Measurements from ENCODE around the gene DPYD. TPM values are rescaled to one million over a fixed set of nuclear protein-coding genes. Genes with fewer than 3 reads are reported as not detected.

DPYD gene
- polyA plus RNA-seq, 4 donors, result 11.9 to 31.8 (median 26.0) TPM

DNA sequence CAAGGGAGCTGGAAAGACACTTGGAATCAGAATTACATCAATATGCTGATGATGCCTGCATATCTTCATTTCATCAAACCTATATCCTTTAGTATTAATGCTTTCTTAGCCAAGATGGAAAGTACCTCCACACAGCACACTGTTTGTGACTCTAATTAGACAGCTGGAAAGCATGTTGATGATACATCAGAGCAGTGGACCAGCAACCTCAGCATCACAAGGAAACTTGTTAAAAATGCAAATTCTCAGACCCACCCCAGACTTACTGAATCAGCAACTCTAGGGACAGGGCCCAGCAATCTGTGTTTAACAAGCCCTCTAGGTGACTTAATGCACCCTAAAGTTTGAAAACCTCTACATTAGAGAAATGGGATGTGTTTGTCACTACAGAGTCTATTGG is 332.1 kb downstream of the DPYD start:
- H3K4me3 ChIP-seq (ENCODE audit: low read depth in 1 of 3, low read length in 3 of 3), result no peak overlapping the region
- DNase-seq, result no peak
- no peak for FAIRE-seq
- H3K27me3 ChIP-seq (ENCODE audit: control insufficient read depth in 3 of 3, insufficient read depth in 3 of 3, low read length in 3 of 3), result no peaks in the 10 kb centered on the region
- no peaks in the 10 kb centered on the region for H3K4me1 ChIP-seq (ENCODE audit: control insufficient read depth in 3 of 3, insufficient read depth in 2 of 3, low read depth in 1 of 3, low read length in 2 of 3)
- no peaks in the 10 kb centered on the region for H3K9me3 ChIP-seq (ENCODE audit: control insufficient read depth in 2 of 2, insufficient read depth in 1 of 2, low read depth in 1 of 2, low read length in 1 of 2)
- no peak overlapping the region for H3K27ac ChIP-seq (ENCODE audit: low read depth in 1 of 3, low read length in 2 of 3)
- peaks cover 0 to 3% (median 2%) of the 10 kb centered on the region in 3 donors for H3K36me3 ChIP-seq (ENCODE audit: control insufficient read depth in 3 of 3, insufficient read depth in 2 of 3, low read depth in 1 of 3, low read length in 3 of 3)

DNA sequence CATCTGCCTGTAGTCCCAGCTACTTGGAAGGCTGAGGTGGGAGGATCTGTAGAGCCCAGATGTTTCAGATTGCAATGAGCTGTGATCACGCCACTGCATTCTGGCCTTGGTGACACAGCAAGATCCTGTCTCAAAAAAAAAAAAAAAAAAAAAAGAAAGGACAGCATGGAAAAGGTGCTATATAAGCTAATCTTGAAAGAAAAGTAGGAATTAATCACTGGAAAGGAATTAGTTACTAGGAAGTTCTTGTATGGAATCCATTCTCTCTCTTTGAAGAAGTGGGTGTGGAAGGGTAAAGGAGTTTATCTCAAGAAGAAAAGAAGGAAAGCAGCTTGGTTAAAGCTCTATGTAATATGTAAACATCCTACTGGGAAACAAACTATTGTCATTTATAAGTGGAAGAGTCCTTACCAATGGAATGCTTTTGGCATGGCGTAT is 339.2 kb downstream of the DPYD start:
- WGBS, 3 donors, result 93 to 94% (median 93%) methylated on average over 2 of the region's 2 CpGs
- H3K36me3 ChIP-seq (ENCODE audit: control insufficient read depth in 3 of 3, insufficient read depth in 2 of 3, low read depth in 1 of 3, low read length in 3 of 3), result peaks cover 0 to 4% (median 2%) of the 10 kb centered on the region in 3 donors
- no peaks in the 10 kb centered on the region for H3K27me3 ChIP-seq (ENCODE audit: control insufficient read depth in 3 of 3, insufficient read depth in 3 of 3, low read length in 3 of 3)
- no peak for DNase-seq
- peaks cover 0 to 4% (median 0%) of the 10 kb centered on the region in 3 donors for H3K4me1 ChIP-seq (ENCODE audit: control insufficient read depth in 3 of 3, insufficient read depth in 2 of 3, low read depth in 1 of 3, low read length in 2 of 3)
- H3K4me3 ChIP-seq (ENCODE audit: low read depth in 1 of 3, low read length in 3 of 3), result no peak overlapping the region
- no peak for FAIRE-seq
- H3K27ac ChIP-seq (ENCODE audit: low read depth in 1 of 3, low read length in 2 of 3), result no peak overlapping the region
- H3K9me3 ChIP-seq (ENCODE audit: control insufficient read depth in 2 of 2, insufficient read depth in 1 of 2, low read depth in 1 of 2, low read length in 1 of 2), result no peaks in the 10 kb centered on the region

- Histone ChIP-seq H3K9me3 (ENCODE audit: control insufficient read depth in 2 of 2, insufficient read depth in 1 of 2, low read depth in 1 of 2, low read length in 1 of 2) (no peaks in the 10 kb centered on the region), H3K27ac (ENCODE audit: low read depth in 1 of 3, low read length in 2 of 3) (no peak overlapping the region), H3K4me3 (ENCODE audit: low read depth in 1 of 3, low read length in 3 of 3) (no peak overlapping the region), H3K4me1 (ENCODE audit: control insufficient read depth in 3 of 3, insufficient read depth in 2 of 3, low read depth in 1 of 3, low read length in 2 of 3) (peaks cover 0 to 4% (median 0%) of the 10 kb centered on the region in 3 donors), H3K27me3 (ENCODE audit: control insufficient read depth in 3 of 3, insufficient read depth in 3 of 3, low read length in 3 of 3) (no peaks in the 10 kb centered on the region), H3K36me3 (ENCODE audit: control insufficient read depth in 3 of 3, insufficient read depth in 2 of 3, low read depth in 1 of 3, low read length in 3 of 3) (peaks cover 0 to 4% (median 2%) of the 10 kb centered on the region in 3 donors)
- DNase-seq, result no peak
- WGBS, 3 donors, result 96 to 99% (median 97%) methylated on average over 4 of the region's 4 CpGs
- no peak for FAIRE-seq
Measured at GRCh38 chr1:97577613-97578012, 343.2 kb downstream of the DPYD start.

- no peak for FAIRE-seq
- H3K4me1 ChIP-seq (ENCODE audit: control insufficient read depth in 3 of 3, insufficient read depth in 2 of 3, low read depth in 1 of 3, low read length in 2 of 3), result peaks cover 0 to 4% (median 0%) of the 10 kb centered on the region in 3 donors
- H3K27ac ChIP-seq (ENCODE audit: low read depth in 1 of 3, low read length in 2 of 3), result no peak overlapping the region
- H3K36me3 ChIP-seq (ENCODE audit: control insufficient read depth in 3 of 3, insufficient read depth in 2 of 3, low read depth in 1 of 3, low read length in 3 of 3), result peaks cover 0 to 4% (median 2%) of the 10 kb centered on the region in 3 donors
- H3K9me3 ChIP-seq (ENCODE audit: control insufficient read depth in 2 of 2, insufficient read depth in 1 of 2, low read depth in 1 of 2, low read length in 1 of 2), result no peaks in the 10 kb centered on the region
- 95 to 97% (median 95%) methylated on average over 3 of the region's 3 CpGs for WGBS, 3 donors
- H3K4me3 ChIP-seq (ENCODE audit: low read depth in 1 of 3, low read length in 3 of 3), result no peak overlapping the region
- no peaks in the 10 kb centered on the region for H3K27me3 ChIP-seq (ENCODE audit: control insufficient read depth in 3 of 3, insufficient read depth in 3 of 3, low read length in 3 of 3)
- DNase-seq, result no peak
Measured at GRCh38 chr1:97573553-97573952, 347.3 kb downstream of the DPYD start.

GRCh38 chr1:97572561-97572960 is 348.3 kb downstream of the DPYD start:
- 73 to 89% (median 83%) methylated on average over 1 of the region's 1 CpG for WGBS, 3 donors
- Histone ChIP-seq H3K27me3 (ENCODE audit: control insufficient read depth in 3 of 3, insufficient read depth in 3 of 3, low read length in 3 of 3) (no peaks in the 10 kb centered on the region), H3K36me3 (ENCODE audit: control insufficient read depth in 3 of 3, insufficient read depth in 2 of 3, low read depth in 1 of 3, low read length in 3 of 3) (peaks cover 0 to 4% (median 2%) of the 10 kb centered on the region in 3 donors), H3K4me1 (ENCODE audit: control insufficient read depth in 3 of 3, insufficient read depth in 2 of 3, low read depth in 1 of 3, low read length in 2 of 3) (peaks cover 0 to 4% (median 0%) of the 10 kb centered on the region in 3 donors), H3K4me3 (ENCODE audit: low read depth in 1 of 3, low read length in 3 of 3) (no peak overlapping the region), H3K27ac (ENCODE audit: low read depth in 1 of 3, low read length in 2 of 3) (no peak overlapping the region), H3K9me3 (ENCODE audit: control insufficient read depth in 2 of 2, insufficient read depth in 1 of 2, low read depth in 1 of 2, low read length in 1 of 2) (no peaks in the 10 kb centered on the region)
- FAIRE-seq, result no peak
- no peak for DNase-seq

GRCh38 chr1:97571760-97572159 is 349.1 kb downstream of the DPYD start:
- 92 to 100% (median 100%) methylated on average over 1 of the region's 1 CpG for WGBS, 3 donors
- DNase-seq, result no peak
- H3K27ac ChIP-seq (ENCODE audit: low read depth in 1 of 3, low read length in 2 of 3), result no peak overlapping the region
- no peaks in the 10 kb centered on the region for H3K27me3 ChIP-seq (ENCODE audit: control insufficient read depth in 3 of 3, insufficient read depth in 3 of 3, low read length in 3 of 3)
- peaks cover 0 to 2% (median 2%) of the 10 kb centered on the region in 3 donors for H3K36me3 ChIP-seq (ENCODE audit: control insufficient read depth in 3 of 3, insufficient read depth in 2 of 3, low read depth in 1 of 3, low read length in 3 of 3)
- no peaks in the 10 kb centered on the region for H3K9me3 ChIP-seq (ENCODE audit: control insufficient read depth in 2 of 2, insufficient read depth in 1 of 2, low read depth in 1 of 2, low read length in 1 of 2)
- FAIRE-seq, result no peak
- no peak overlapping the region for H3K4me3 ChIP-seq (ENCODE audit: low read depth in 1 of 3, low read length in 3 of 3)
- no peaks in the 10 kb centered on the region for H3K4me1 ChIP-seq (ENCODE audit: control insufficient read depth in 3 of 3, insufficient read depth in 2 of 3, low read depth in 1 of 3, low read length in 2 of 3)

- no peak for DNase-seq
- Histone ChIP-seq H3K4me1 (ENCODE audit: control insufficient read depth in 3 of 3, insufficient read depth in 2 of 3, low read depth in 1 of 3, low read length in 2 of 3) (no peaks in the 10 kb centered on the region), H3K9me3 (ENCODE audit: control insufficient read depth in 2 of 2, insufficient read depth in 1 of 2, low read depth in 1 of 2, low read length in 1 of 2) (no peaks in the 10 kb centered on the region), H3K4me3 (ENCODE audit: low read depth in 1 of 3, low read length in 3 of 3) (no peak overlapping the region), H3K36me3 (ENCODE audit: control insufficient read depth in 3 of 3, insufficient read depth in 2 of 3, low read depth in 1 of 3, low read length in 3 of 3) (peaks cover 0 to 2% (median 2%) of the 10 kb centered on the region in 3 donors), H3K27ac (ENCODE audit: low read depth in 1 of 3, low read length in 2 of 3) (no peak overlapping the region), H3K27me3 (ENCODE audit: control insufficient read depth in 3 of 3, insufficient read depth in 3 of 3, low read length in 3 of 3) (no peaks in the 10 kb centered on the region)
- 93 to 95% (median 94%) methylated on average over 3 of the region's 3 CpGs for WGBS, 3 donors
- FAIRE-seq, result no peak
Measured at GRCh38 chr1:97570691-97571090, 350.1 kb downstream of the DPYD start.

- Histone ChIP-seq H3K27ac (ENCODE audit: low read depth in 1 of 3, low read length in 2 of 3) (no peak overlapping the region), H3K9me3 (ENCODE audit: control insufficient read depth in 2 of 2, insufficient read depth in 1 of 2, low read depth in 1 of 2, low read length in 1 of 2) (no peaks in the 10 kb centered on the region), H3K4me3 (ENCODE audit: low read depth in 1 of 3, low read length in 3 of 3) (no peak overlapping the region), H3K36me3 (ENCODE audit: control insufficient read depth in 3 of 3, insufficient read depth in 2 of 3, low read depth in 1 of 3, low read length in 3 of 3) (peaks cover 0 to 2% (median 0%) of the 10 kb centered on the region in 3 donors), H3K27me3 (ENCODE audit: control insufficient read depth in 3 of 3, insufficient read depth in 3 of 3, low read length in 3 of 3) (no peaks in the 10 kb centered on the region), H3K4me1 (ENCODE audit: control insufficient read depth in 3 of 3, insufficient read depth in 2 of 3, low read depth in 1 of 3, low read length in 2 of 3) (no peaks in the 10 kb centered on the region)
- FAIRE-seq, result no peak
- 93 to 98% (median 95%) methylated on average over 4 of the region's 4 CpGs for WGBS, 3 donors
- no peak for DNase-seq
Measured at GRCh38 chr1:97567000-97567749, 353.7 kb downstream of the DPYD start.

GRCh38 chr1:97565886-97566285 is 354.9 kb downstream of the DPYD start:
- 80 to 90% (median 90%) methylated on average over 5 of the region's 5 CpGs for WGBS, 3 donors
- DNase-seq, result no peak
- no peaks in the 10 kb centered on the region for H3K9me3 ChIP-seq (ENCODE audit: control insufficient read depth in 2 of 2, insufficient read depth in 1 of 2, low read depth in 1 of 2, low read length in 1 of 2)
- no peak for FAIRE-seq
- H3K27ac ChIP-seq (ENCODE audit: low read depth in 1 of 3, low read length in 2 of 3), result no peak overlapping the region
- H3K36me3 ChIP-seq (ENCODE audit: control insufficient read depth in 3 of 3, insufficient read depth in 2 of 3, low read depth in 1 of 3, low read length in 3 of 3), result peaks cover 0 to 2% (median 0%) of the 10 kb centered on the region in 3 donors
- H3K4me1 ChIP-seq (ENCODE audit: control insufficient read depth in 3 of 3, insufficient read depth in 2 of 3, low read depth in 1 of 3, low read length in 2 of 3), result no peaks in the 10 kb centered on the region
- no peaks in the 10 kb centered on the region for H3K27me3 ChIP-seq (ENCODE audit: control insufficient read depth in 3 of 3, insufficient read depth in 3 of 3, low read length in 3 of 3)
- no peak overlapping the region for H3K4me3 ChIP-seq (ENCODE audit: low read depth in 1 of 3, low read length in 3 of 3)
